Measurements from ENCODE around the gene PAXIP1.
"Not testable (repeated sequence)": the region's sequence is repeated elsewhere in the genome, so short reads cannot be mapped to it uniquely, and the experiment has no call there.

PAXIP1 gene

DNA sequence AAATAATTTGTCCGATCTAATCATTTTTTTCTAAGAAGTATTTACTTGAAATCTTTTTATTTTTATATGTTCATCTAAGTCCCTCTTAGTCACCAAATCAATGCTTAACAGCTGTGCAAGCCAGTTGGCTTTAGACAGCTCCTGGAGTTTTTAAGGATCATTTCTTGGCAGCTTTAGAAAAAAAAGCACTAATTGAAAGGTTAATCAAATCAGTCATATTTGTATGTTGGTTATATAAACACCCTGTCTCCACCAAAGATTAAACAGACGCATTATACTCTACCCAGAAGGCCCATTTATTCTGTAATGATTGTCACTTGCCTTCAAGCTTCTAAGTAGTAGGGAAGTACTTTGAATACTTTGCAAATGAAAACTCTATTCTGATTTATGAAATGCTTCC is 60.2 kb downstream of the PAXIP1 start:
- no peak for DNase-seq

- DNase-seq = no peak
Measured at GRCh38 chr7:154937837-154938236, 65.1 kb downstream of the PAXIP1 start.

DNA sequence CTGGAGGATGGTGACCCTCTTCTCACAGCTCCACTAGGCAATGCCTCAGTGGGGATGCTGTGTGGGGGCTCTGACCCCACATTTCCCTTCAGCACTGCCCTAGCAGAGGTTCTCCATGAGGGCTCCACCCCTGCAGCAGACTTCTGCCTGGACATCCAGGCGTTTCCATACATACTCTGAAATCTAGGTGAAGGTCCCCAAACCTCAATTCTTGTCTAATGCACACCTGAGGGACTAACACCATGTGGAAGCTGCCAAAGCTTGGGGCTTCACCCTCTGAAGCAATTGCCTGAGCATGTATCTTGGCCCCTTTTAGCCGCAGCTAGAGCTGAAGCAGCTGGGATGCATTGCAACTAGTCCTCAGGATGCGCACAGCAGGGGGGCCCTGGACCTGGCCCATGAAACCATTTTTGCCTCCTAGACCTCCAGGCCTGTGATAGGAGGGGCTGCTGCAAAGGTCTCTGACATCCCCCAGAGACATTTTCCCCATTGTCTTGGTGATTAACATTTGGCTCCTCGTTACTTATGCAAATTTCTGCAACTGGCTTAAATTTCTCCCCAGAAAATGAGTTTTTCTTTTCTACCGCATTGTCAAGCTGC is 68.5 kb downstream of the PAXIP1 start:
- not testable (repeated sequence) for DNase-seq

GRCh38 chr7:154931906-154932305 is 71.0 kb downstream of the PAXIP1 start:
- no peak for DNase-seq

DNA sequence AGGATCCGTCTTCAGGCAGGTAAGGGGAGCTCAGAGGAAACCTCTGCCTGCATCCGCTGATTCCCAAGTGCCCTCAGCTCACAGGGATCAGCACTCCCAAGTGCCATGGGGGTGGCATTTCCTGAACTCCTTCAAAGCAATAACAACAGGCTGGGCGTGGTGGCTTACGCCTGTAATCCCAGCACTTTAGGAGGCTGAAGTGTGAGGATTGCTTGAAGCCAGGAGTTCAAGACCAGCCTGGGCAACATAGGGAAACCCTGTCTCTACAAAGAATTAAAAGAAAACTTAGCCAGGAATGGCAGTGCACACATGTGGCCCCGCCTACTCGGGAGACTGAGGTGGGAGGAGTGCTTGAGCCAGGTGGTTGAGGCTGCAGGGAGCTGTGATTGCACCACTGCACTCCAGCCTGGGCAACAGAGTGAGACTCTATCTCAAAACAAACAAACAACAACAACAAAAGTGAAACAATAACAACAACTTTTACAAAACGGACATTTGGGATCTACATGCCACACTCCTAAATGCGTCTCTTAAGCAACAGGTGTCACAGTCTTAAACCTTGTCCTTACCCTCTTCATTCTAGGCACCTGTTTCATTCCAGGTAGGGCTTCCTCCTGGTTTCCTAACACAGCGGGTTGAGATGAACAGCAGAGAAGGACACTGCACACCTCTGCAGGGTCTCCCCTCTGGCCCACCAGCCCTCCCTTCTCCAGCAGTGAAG is 73.8 kb downstream of the PAXIP1 start:
- no peak for DNase-seq

DNA sequence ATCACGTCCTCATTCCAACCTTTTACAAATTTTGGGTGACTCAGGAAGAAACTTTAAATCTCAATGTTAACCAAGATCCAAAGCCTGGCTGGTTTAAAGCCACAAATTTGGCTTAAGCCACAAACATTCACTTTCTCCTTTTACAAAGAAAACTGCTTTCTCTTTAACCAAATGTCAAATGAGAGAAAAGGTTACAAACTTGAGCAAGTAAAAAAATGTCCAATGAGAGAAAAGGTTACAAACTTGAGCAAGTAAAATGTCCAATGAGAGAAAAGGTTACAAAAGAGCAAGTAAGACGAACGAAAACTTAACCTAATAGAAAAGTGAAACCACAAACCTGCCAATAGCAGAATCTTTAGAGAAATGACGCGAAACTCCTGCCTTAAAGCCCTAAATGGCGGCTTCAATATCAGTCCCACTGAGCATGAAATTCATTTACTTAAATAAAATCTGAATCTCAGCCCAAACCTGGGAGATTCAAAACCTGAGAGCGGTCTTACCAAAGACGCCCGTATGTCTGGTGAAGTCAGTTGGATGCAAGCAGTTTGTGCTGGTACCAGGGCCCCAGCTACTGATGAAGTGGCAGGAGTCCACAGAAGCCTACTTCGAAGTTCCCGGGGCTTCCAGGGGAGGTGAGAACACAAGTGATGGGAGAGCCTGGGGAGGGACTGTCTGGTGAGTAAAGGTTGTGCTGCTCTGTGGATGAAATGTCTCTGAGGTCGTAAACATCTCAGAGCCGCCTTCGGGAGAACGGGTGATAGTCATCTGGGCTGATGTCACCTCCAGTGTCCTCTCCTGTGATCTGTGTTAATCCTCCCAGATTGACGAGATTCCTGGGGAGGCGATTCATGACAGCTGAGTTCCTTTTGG is 74.6 kb downstream of the PAXIP1 start:
- DNase-seq = peak; percentile 55

DNA sequence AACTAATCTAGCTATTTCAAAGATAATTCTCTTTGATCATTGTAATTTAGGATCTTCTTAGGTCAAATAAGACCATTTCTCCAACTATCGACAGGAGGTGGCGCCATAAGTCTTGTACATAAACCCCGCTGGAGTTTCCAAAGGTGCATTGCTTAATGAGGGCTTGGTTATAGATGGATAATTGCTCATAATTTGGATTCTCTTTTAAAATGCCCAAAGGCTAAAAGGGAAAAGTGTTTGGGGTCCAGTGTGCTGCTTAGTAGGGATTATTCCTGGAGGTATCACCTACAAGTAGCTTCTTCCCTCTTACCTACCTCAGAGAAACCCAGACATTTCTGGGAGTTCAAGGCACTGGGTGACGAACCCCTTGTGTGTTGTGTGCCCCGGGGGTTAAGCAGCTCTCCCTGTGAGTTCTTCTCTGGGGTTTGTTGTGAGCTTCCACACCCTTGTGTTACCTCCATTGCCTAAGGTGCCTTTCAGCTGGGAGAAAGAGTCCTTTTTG is 75.2 kb downstream of the PAXIP1 start:
- DNase-seq = peak; percentile 91

DNA sequence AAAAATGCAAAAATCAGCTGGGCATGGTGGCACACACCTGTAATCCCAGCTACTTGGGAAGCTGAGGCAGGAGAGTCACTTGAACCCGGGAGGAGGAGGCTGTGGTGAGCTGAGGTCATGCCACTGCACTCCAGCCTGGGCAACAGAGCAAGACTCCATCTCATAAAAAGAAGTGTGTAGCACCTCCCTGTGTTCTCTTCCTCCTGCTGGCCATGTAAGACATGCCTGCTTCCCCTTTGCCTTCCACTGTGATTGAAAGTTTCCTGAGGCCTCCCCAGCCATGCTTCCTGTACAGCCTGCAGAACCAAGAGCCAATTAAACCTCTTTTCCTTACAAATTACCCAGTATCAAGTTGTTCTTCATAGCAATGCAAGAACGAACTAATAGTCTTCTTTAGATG is 80.5 kb downstream of the PAXIP1 start:
- DNase-seq = not testable (repeated sequence)

GRCh38 chr7:154919344-154920225 is 83.3 kb downstream of the PAXIP1 start:
- DNase-seq = no peak

- DNase-seq = no peak
Measured at GRCh38 chr7:154918741-154919140, 84.2 kb downstream of the PAXIP1 start.

DNA sequence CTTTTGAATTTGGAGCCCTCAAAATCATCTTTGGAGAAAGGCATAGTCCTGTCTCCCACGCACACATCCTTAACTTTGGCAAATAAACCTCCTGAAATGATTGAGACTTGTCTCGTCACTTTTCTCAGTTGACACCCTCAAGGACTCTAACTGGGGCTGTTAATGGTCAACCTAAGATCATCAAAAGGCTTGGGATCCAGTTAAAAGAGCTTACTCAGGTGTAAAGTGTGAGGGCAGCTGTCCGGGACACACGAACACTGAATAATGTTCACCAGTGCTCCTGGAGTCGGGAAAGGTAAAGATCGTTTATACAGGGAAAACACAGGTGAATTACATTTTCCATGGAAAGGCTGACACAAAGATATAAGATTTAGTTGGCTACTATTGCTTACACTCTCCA is 84.7 kb downstream of the PAXIP1 start:
- DNase-seq = no peak

- DNase-seq = no peak
Measured at GRCh38 chr7:154917808-154918160, 85.1 kb downstream of the PAXIP1 start.

DNA sequence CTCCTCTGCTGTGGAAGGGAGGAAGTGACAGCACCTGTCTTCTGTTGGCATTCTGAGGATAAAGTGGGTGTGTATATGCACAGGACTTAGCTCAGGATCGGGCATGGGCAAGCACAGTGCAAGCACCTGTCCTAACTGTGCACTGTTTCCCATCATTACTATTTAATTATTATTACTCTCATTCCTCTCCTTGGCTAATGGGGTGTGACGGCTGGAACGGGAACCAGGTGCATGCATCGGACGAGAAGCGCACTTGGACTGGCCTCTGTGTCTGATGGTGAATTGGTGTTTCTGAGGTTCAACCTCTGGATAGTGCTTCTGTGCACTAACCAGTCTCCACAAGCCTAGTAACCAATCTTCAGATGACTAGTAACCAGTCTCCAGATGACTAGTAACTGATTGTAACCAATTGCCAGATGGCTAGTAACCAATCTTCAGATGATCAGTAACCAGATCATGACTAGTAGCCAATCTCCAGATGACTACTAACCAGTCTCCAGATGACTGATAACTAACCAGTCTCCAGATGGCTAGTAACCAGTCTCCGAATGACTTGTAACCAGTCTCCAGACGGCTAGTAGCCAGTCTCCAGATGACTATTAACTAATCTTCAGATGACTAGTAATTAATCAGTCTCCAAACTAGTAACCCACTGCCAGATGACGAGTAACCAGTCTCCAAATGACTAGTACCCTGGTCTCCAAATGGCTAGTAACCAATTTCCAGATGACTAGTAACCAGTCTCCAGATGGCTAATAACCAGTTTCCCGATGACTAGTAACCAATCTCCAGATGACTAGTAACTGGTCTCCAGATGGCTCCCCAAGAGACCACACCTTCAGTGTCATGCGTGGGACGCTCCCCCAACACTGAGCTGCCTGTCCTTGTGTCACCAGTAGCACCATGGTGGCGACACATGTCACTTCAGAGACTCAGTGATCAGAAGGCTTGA is 85.8 kb downstream of the PAXIP1 start:
- no peak for DNase-seq

- DNase-seq = no peak
Measured at GRCh38 chr7:154916381-154916780, 86.5 kb downstream of the PAXIP1 start.

GRCh38 chr7:154915600-154915999 is 87.3 kb downstream of the PAXIP1 start:
- DNase-seq = no peak

GRCh38 chr7:154914996-154915380 is 87.9 kb downstream of the PAXIP1 start:
- peak; percentile 19 for DNase-seq

DNA sequence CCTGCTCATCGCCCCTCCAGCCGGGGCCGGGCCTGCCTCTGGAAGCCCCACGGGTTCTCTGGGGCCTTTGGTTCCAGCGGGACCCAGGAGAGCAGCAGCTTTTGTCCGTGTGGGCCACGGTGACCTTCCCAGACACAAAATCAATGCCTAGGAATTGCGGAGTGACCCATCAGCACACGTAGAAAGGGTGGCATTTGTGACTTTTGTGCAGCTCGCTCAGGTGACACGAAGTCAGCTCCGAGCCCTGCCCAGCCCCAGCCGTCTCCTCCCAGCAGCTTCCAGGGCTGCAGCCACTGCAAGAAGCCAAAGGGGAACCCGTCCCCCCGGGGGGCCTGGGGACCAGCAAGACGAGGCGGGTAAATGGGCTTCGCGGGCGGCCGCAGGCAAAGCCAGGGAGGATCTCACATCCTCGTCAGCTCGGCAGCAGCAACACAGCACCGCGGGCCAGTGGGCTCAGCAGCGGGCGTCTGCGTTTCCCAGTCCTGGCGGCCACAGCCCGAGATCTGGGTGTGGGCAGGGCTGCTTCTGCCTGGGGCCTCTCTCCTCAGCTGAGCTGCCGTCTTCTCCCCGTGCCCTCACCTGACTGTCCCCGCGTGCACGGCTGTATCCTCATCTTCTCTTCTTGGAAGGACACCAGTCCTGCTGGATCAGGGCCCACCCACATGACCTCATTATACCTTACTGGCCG is 88.5 kb downstream of the PAXIP1 start:
- no peak for DNase-seq

GRCh38 chr7:154913638-154914307 is 89.2 kb downstream of the PAXIP1 start:
- DNase-seq = peak; percentile 70

DNA sequence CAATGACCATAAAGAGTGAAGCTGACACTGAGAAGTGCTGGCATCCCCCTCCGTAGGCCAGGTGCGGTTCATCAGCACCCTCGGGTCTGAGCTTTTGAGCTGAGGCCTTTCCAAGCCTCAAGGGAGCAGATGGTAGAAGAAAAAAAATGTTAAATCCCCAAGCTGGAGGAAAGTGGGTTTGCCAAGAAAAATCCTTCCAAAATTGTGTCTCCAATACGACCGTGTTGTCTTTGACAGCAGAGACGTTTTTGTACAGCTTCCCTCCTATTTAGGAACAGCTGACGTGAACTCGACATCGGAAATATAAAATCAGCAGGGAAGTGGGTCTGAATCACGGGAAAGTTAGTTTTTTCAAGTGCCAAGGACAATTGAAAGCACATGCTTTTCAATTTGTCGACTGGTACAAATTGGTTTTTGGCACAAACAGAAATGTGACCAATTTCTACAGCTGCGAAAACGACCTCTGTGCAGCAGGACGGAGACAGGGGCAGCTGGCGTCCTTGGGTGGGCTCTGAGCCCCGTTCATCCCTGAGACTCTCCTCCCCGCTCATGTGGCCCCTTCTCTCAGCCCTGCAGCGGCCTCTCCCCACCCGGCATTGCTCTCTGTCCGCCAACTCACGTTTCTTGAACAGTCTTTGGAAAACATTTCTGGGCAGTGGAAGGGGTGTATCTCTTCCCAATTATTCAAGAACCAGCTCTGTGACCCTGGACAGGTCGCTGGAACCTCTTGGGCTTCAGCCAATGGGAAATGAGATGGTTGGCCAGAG is 89.9 kb downstream of the PAXIP1 start:
- DNase-seq = no peak
